Smooth muscle cell (in vitro differentiated cells): Measurements from ENCODE around the gene ASPG. TPM values are rescaled to one million over a fixed set of nuclear protein-coding genes. Genes with fewer than 3 reads are reported as not detected.

Experiments
- DNase-seq: peaks from one replicate; lab custom pipeline; 2025; ENCODE audit not compliant: unreplicated experiment; lab: John Stamatoyannopoulos, UW
- H2AFZ ChIP-seq: fragments of 200-600 bp; sonication (generic); 2 replicates; pipeline ENCODE4 v1.6.0; 2016; ENCODE audit warnings: antibody characterized with exemption, low read depth, mild to moderate bottlenecking
- H3F3A ChIP-seq: fragments of 200-600 bp; sonication (generic); 2 replicates; pipeline ENCODE4 v1.6.0; 2017; ENCODE audit warnings: antibody characterized with exemption, low read depth
- H3K27ac ChIP-seq: fragments of 200-600 bp; sonication (generic); 2 replicates; pipeline ENCODE4 v1.5.1; 2016; ENCODE audit warnings: low read depth, mild to moderate bottlenecking
- H3K27me3 ChIP-seq: fragments of 200-600 bp; sonication (generic); 2 replicates; pipeline ENCODE4 v1.6.1; 2016; ENCODE audit warnings: low read depth, mild to moderate bottlenecking
- H3K36me3 ChIP-seq: fragments of 200-600 bp; sonication (generic); 2 replicates; pipeline ENCODE4 v1.5.1; 2016; ENCODE audit warnings: low read depth
- H3K4me1 ChIP-seq: fragments of 200-600 bp; sonication (generic); 2 replicates; pipeline ENCODE4 v1.5.1; 2016; ENCODE audit warnings: low read depth
- H3K4me2 ChIP-seq: fragments of 200-600 bp; sonication (generic); 2 replicates; pipeline ENCODE4 v1.6.0; 2016; ENCODE audit warnings: mild to moderate bottlenecking
- H3K4me3 ChIP-seq: fragments of 200-600 bp; sonication (generic); 2 replicates; pipeline ENCODE4 v1.5.1; 2016; ENCODE audit warnings: mild to moderate bottlenecking
- H3K79me2 ChIP-seq: fragments of 200-600 bp; sonication (generic); 2 replicates; pipeline ENCODE4 v1.6.0; 2016; ENCODE audit warnings: low read depth, mild to moderate bottlenecking
- H3K9ac ChIP-seq: fragments of 200-600 bp; sonication (generic); 2 replicates; pipeline ENCODE4 v1.6.0; 2016; ENCODE audit warnings: low read depth
- H3K9me3 ChIP-seq: fragments of 200-600 bp; sonication (generic); replicated peaks from 2 replicates; pipeline ENCODE4 v1.5.1; 2016; ENCODE audit warnings: low read depth
- H4K20me1 ChIP-seq: fragments of 200-600 bp; sonication (generic); 2 replicates; pipeline ENCODE4 v1.6.0; 2016; ENCODE audit warnings: low read depth
- WGBS: methylation state at CpG from one replicate; pipeline ENCODE4 v1.1.7; 2016; ENCODE audit warnings: low lambda C conversion rate; 5-methylcytosine and 5-hydroxymethylcytosine counted together
- polyA plus RNA-seq: library from polyadenylated mRNA; unstranded; fragments of >200 nt; fragmentation: Nextera tagmentation; extraction: Ambion mirVana; gene quantifications from 2 replicates; pipeline ENCODE4 v1.2.1, GENCODE V29; 2016
- total RNA-seq: library from RNA; depleted of rRNA; stranded (reverse); fragments of >200 nt; gene quantifications from 2 replicates; pipeline ENCODE4 v1.2.3, GENCODE V29; 2014
- TF ChIP-seq, protein P1 (sequence below): fragments of 200-600 bp; sonication (generic); IDR thresholded peaks from 2 replicates; pipeline ENCODE4 v1.5.1; 2017; ENCODE audit warnings: borderline replicate concordance, mild to moderate bottlenecking, antibody characterized with exemption; ENCODE audit not compliant: insufficient read depth, poor library complexity, severe bottlenecking

ASPG gene
- total and polyA plus RNA-seq, 2 experiments from 2014 or later = 0.18 to 1.2 TPM

DNA sequence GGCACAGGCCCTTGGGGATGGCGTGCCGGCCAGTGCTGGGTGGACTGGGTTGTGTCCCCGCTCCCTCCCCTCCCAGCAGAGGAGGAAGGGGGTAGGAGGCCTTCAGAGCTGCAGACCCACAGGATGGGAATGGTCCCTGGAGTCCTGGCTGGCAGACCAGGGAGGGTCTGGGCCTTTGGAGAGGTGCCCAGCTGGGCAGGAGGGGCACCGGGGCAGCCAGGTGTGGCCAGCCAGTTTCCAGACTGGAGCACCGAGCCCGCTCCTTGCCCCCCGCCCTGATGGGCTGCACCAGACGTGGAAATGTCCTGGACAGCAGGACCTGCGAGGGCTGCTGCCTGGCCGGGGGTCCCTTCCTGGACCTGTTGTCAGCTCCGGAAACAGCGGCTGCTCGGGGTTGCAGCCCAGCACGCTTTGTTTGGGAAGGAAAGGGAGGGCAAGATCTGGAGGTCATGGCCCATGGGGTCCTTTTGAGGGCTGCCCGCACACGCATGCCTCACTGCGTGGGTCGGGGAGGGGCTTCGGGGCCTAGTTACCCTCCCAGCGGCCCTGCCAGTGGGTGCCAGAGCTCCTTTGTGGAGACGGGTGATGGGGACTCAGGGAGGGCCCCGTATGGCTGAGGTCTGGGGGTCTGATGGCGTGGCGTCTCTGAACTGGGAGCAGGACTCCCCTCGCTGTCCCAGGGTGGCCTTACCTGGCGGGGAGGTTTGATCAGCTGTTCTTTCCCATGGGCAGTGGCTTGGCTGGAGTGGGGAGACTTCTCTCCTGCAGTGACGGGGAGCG is 62.0 kb downstream of the ASPG start:
- H3K9ac ChIP-seq = no peak overlapping the region
- no peak overlapping the region for H2AFZ ChIP-seq
- no peak overlapping the region for H3K4me2 ChIP-seq
- no peaks in the 10 kb centered on the region for H3K9me3 ChIP-seq
- TF ChIP-seq, protein P1, sequence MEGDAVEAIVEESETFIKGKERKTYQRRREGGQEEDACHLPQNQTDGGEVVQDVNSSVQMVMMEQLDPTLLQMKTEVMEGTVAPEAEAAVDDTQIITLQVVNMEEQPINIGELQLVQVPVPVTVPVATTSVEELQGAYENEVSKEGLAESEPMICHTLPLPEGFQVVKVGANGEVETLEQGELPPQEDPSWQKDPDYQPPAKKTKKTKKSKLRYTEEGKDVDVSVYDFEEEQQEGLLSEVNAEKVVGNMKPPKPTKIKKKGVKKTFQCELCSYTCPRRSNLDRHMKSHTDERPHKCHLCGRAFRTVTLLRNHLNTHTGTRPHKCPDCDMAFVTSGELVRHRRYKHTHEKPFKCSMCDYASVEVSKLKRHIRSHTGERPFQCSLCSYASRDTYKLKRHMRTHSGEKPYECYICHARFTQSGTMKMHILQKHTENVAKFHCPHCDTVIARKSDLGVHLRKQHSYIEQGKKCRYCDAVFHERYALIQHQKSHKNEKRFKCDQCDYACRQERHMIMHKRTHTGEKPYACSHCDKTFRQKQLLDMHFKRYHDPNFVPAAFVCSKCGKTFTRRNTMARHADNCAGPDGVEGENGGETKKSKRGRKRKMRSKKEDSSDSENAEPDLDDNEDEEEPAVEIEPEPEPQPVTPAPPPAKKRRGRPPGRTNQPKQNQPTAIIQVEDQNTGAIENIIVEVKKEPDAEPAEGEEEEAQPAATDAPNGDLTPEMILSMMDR = no peak
- H3K4me3 ChIP-seq = no peak overlapping the region
- H4K20me1 ChIP-seq = no peaks in the 10 kb centered on the region
- no peak for DNase-seq
- WGBS = 92% methylated on average over 28 of the region's 28 CpGs
- no peaks in the 10 kb centered on the region for H3K27me3 ChIP-seq
- no peaks in the 10 kb centered on the region for H3K36me3 ChIP-seq
- no peak overlapping the region for H3K27ac ChIP-seq
- H3K4me1 ChIP-seq = peaks cover 30% of the 10 kb centered on the region
- peaks cover 4% of the 10 kb centered on the region for H3K79me2 ChIP-seq
- no peaks in the 10 kb centered on the region for H3F3A ChIP-seq

DNA sequence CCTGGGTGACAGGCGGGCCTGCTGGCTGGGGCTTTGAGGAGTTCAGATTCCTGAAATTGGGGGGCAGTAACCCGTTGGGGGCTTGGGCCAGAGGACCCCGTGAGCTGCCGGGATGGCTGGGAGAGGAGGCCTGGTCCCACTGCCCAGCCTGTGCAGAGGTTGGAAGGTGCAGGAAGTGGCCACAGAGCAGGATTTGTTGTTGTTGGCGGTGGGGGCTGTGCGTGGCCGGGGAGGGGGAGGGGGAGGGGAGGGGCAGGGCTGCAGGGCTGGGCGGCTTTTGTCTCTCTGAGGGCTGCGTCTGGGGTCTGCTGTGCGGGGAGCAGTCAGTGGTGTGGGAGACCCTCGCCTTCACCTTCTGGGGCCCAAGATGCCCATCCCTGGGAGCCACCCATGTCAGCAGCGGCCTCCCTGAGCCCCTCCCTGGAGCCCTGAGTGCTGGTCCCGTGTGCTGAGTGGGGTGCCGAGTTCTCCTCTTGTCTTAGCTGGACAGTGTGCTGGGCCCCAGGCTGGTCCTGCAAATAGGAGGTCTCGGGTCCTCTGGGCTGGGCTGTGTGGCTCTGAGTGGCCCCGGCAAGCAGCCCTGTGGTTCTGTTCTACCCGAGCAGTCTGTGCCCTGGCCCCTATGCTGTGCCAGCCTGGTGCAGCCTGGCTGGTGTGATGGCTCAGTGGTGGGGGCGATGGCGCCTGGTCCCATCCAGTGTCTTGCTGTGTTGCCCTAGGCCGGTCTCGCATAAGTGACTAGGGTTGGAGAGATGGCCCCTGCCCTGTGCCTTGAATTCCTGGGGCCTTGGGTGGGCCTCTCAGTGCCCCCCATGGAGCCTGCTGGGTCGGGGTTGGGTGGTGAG is 63.2 kb downstream of the ASPG start:
- Histone ChIP-seq H4K20me1 (no peaks in the 10 kb centered on the region), H3K4me2 (peak overlapping the region; percentile 67), H3K4me1 (peaks cover 30% of the 10 kb centered on the region), H3K9ac (no peak overlapping the region), H3K36me3 (no peaks in the 10 kb centered on the region), H3K27me3 (no peaks in the 10 kb centered on the region), H3K27ac (peak overlapping the region; percentile 70), H3K9me3 (no peaks in the 10 kb centered on the region), H3K79me2 (peaks cover 4% of the 10 kb centered on the region), H3F3A (no peaks in the 10 kb centered on the region), H2AFZ (no peak overlapping the region), H3K4me3 (no peak overlapping the region)
- DNase-seq = no peak
- TF ChIP-seq, protein P1 = no peak
- WGBS = 65% methylated on average over 15 of the region's 22 CpGs

DNA sequence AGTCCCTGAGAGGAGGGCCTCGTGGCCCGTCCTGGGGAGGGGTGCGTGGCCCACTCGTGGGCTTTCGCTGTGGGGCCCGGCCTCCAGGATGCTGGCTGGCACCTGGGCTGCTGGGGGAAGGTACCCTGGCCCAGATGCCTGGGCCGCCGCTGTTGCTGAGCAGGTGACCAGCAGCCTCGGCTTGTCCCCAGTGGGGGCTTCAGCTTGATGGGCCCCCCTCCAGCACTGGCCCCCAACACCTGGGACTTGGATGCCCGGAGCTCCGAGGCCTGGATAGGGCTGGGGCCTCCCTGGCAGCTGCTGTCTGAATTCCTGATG is 63.7 kb downstream of the ASPG start:
- Histone ChIP-seq H2AFZ (no peak overlapping the region), H3K9ac (no peak overlapping the region), H3K4me3 (no peak overlapping the region), H3K27ac (peak overlapping the region; percentile 70), H3K4me1 (peaks cover 30% of the 10 kb centered on the region), H3F3A (no peaks in the 10 kb centered on the region), H3K4me2 (peak overlapping the region; percentile 67), H3K36me3 (no peaks in the 10 kb centered on the region), H4K20me1 (no peaks in the 10 kb centered on the region), H3K9me3 (no peaks in the 10 kb centered on the region), H3K27me3 (no peaks in the 10 kb centered on the region), H3K79me2 (peaks cover 4% of the 10 kb centered on the region)
- no peak for DNase-seq
- TF ChIP-seq, protein P1 = no peak
- 73% methylated on average over 8 of the region's 11 CpGs for WGBS
